Stimulated activated CD4-positive, alpha-beta T cell treated with anti-CD3 and anti-CD28 coated beads, TNF-alpha, amount 100 ng/mL, for 48 hours (primary cell): Measurements from ENCODE around the gene SSH2.

Experiments used
- DNase-seq, 3 donors: peaks; one replicate each; pipeline ENCODE4 v3.0.0-alpha.2; 2020; ENCODE audit warnings: low read depth in 3 of 3

The SSH2 gene

GRCh38 chr17:29624586-29624985, 305.4 kb downstream of the SSH2 start:
- DNase-seq: no peak

GRCh38 chr17:29623283-29623647, 306.8 kb downstream of the SSH2 start:
- no peak for DNase-seq

GRCh38 chr17:29622337-29623282, 307.4 kb downstream of the SSH2 start, which contains the start of gene CORO6:
TSS of gene CORO6 (minus strand) at chr17:29622912. CDS start at chr17:29621421, 1,491 bp downstream.
- no peak for DNase-seq

- no peak for DNase-seq
Measured at GRCh38 chr17:29621751-29622194, 308.3 kb downstream of the SSH2 start.

GRCh38 chr17:29620779-29621500, 309.1 kb downstream of the SSH2 start:
- no peak for DNase-seq

DNA sequence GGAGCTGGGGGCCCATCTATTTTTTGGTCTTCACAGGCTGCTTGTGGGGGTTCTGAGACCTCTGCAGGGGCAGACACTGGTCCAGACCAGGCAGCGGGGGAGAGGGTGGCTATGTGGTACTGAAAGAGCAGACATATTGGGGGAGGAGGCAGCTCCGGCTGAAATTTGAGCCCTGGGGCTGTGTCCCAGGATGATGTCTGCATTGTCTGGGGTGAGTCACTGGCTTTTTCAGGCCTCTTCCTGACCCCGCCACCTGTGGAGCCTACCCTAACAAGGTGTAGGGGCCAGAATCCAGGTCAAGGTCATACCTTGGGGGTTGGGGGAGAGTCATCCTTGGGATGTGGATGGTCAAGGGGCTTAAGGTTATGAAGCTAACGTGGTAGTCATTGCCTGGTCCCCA, 309.8 kb downstream of the SSH2 start:
- DNase-seq: no peak

DNA sequence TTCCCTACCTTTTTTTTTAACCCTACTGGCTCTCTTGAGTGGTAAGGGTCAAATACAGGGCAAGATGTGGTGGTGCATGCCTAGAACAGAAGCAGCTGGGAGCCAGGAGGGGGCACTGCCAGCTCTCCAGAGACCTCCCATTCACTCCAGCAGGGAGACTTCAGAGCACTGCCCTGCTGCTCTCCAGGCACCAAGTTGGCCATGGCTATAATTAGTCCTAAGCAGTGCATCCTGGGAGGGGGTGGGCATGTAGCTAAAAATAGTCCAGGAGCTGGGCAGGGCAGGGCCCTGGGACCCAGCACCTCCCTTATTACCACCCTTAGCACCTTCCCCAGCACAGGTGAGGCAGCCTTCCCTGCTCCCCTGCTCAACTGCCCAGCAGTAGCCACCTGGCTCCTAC, 310.8 kb downstream of the SSH2 start:
- no peak for DNase-seq

GRCh38 chr17:29618272-29619065, 311.6 kb downstream of the SSH2 start:
- DNase-seq: no peak

DNA sequence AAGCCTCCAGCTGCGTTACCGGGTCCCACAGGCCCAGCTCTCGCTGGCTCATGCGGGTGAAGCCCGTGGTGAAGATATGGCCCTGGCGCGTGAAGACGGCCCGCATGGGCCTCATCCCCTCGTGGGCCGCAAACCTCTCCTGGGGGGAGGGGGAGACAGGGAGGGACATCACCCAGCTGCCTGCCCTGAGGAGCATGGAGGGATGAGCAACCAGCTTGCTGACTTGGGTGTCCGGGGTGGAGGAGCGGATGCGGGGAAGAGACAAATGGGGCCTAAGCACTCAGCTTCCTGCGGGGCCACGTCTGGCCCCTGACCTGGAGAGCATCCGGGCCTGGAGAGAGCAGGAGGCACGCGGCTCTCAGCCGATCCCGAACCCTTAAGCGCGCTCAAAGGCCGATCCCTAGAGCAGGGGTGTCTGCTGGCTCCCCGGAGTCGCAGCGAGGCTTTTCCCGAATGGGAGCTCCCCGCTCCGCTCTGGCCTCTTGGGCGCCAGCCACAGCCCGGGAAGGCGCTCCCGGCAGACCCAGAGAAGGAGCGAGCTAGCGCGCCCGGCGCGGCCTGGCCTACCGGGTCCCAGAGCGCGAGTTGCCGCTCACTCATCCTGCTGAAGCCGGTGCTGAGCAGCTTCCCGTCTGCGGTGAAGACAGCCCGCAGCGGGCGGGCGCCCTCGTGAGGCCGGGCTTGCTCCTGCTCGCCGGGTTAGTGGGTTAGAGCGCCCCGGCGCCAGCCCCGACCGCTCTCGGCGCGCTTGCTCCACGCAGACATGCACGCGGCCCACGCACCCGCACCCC, 312.4 kb downstream of the SSH2 start:
- peak; percentile 75 to 84 (median 81) for DNase-seq

DNA sequence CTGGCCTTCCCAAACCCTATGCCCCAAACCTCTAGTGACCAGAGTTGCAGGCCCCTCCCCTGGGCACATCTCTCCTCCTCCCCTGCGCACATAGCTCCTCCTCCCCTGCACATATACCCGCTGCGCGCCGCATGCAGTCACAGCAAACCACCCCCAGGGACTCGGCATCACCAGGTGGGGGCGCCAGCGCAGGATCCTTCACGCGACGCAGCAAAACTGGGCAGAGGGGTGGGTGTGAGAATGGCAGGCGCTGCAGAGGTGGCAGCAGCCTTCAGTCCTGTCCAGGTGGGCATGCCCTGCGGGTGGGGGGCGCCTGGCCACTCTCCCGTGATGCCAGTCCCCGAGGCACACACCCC, 312.9 kb downstream of the SSH2 start:
- DNase-seq: peak; percentile 90 to 94 (median 92)

DNA sequence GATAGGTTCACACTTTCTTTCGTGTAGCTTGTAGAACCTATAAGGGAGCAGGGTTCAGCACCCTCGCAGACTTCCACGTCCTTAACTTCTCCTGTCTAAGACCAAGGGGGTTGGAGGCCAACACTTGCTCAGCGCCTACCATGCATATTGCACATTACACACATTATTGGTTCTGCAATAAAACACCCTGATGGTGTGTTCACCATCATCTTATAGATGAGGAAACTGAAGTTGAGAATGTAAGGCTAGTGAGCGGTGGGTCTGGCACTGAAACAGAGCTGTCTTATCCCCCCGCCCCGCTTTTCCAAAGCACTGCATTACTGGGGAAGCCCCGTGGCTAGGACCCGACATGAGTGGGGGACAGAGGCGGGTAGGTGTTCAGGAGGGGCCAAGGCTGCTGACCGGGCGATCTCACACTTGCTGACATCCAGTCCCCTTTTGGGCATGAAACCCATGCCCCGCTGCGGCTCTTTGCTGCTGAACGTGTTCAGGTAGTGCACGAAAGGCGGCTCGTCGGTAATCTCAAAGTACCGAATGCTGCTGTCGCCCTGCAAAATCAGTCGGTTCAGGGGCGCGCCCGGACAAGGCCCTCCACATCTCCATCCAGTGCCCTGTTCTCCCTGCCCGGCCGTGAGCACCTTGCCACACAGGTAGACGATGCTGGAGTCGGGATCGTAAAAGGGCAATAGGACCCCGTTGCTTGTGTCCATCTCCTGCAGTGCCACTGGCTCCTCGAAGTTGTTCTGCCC, 313.6 kb downstream of the SSH2 start:
- no peak for DNase-seq

GRCh38 chr17:29615492-29616299, 314.3 kb downstream of the SSH2 start:
- DNase-seq: peak; percentile 67 to 81 (median 69)

GRCh38 chr17:29615048-29615385, 315.0 kb downstream of the SSH2 start:
- no peak for DNase-seq

- no peak for DNase-seq
Measured at GRCh38 chr17:29614349-29615047, 315.5 kb downstream of the SSH2 start.

GRCh38 chr17:29613856-29614255, 316.2 kb downstream of the SSH2 start:
- no peak for DNase-seq

- peak; percentile 94 to 97 (median 96) for DNase-seq
Measured at GRCh38 chr17:29613352-29613837, 316.6 kb downstream of the SSH2 start.

DNA sequence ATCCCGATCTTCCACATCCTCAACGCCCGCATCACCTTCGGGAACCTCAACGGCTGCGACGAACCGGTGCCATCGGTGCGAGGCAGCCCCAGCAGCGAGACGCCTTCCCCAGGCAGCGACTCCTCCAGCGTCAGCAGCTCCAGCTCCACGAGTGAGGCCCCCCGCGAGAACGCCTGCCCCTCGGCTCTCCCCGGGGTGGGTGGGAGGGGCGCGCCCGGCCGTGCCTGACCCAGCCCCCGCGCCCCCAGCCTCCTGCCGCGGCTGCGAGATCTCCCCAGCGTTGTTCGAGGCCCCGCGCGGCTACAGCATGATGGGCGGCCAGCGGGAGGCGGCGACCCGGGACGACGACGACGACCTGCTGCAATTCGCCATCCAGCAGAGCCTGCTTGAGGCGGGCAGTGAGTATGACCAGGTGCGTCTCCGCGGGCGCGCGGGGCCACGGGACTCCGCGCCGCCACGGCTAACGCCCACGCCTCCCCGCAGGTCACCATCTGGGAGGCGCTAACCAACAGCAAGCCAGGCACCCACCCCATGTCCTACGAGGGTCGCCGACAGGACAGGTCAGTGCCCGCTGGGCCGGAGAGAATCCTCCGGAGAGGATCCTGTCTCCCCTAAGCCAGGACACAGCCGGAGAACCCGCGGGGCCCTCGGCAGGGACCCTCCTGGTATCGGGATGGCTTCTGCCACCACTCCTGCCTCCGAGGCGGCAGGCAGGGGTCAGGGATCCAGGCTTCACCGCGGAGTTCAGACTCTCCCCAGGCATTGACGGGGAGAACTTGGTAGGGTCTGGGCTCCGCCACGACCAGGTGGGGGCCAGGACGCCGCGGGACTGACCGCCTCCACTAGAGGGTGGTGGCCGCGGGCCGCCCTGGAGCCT, 317.4 kb downstream of the SSH2 start:
- DNase-seq: no peak

DNA sequence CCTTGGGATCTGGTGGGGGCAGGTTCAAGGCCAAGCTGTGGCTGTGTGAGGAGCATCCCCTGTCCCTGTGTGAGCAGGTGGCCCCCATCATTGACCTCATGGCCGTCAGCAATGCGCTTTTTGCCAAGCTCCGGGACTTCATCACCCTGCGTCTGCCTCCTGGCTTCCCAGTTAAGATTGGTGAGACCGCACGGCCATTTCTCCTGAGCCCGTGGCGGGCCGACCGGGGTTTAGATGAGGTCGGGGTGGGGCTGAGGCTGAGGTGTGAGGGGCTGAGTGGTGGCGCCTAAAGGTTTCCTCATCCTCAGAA, 318.0 kb downstream of the SSH2 start:
- DNase-seq: no peak
